ENCODE data around the gene HSPA4L. TPM values are rescaled to one million over a fixed set of nuclear protein-coding genes. Genes with fewer than 3 reads are reported as not detected.

The HSPA4L gene
- total and polyA plus RNA-seq, 2 donors (not counting 1 experiment from before 2014, with no cell fraction given): 3.9 to 10.1 TPM

GRCh38 chr4:127799711-127800110 is 17.6 kb downstream of the HSPA4L start:
- TF ChIP-seq CTCF (conservative IDR thresholded peaks at IDR 0.05 in 1 of 2, IDR thresholded peaks at IDR 0.05 in 1 of 2; ENCODE audit: low read depth in 1 of 2, low read length in 2 of 2) (no peak), EZH2 (IDR thresholded peaks at IDR 0.05; ENCODE audit: low read length, missing control alignments) (no peak)
- H3K9me3 ChIP-seq (ENCODE audit: control insufficient read depth, insufficient read depth, low read depth, low read length): no peaks in the 10 kb centered on the region
- no peaks in the 10 kb centered on the region for H3K36me3 ChIP-seq (ENCODE audit: control insufficient read depth, insufficient read depth, low read length)
- no peaks in the 10 kb centered on the region for H3K27me3 ChIP-seq (ENCODE audit: control insufficient read depth, insufficient read depth, low read length)
- no peak overlapping the region for H3K9ac ChIP-seq (ENCODE audit: insufficient read depth, low read length)
- H3K4me1 ChIP-seq (ENCODE audit: control insufficient read depth, extremely low read depth, insufficient read depth, low read length): no peaks in the 10 kb centered on the region
- H3K27ac ChIP-seq (ENCODE audit: insufficient read depth, low read length): no peak overlapping the region
- no peaks in the 10 kb centered on the region for H4K20me1 ChIP-seq (ENCODE audit: control insufficient read depth, extremely low read depth, insufficient read depth, low read length)
- H3K4me2 ChIP-seq (ENCODE audit: extremely low read depth, insufficient read depth, low read length): no peak overlapping the region
- DNase-seq (ENCODE audit: low read depth in 2 of 2): no peak
- no peak overlapping the region for H2AFZ ChIP-seq (ENCODE audit: low read length)
- H3K4me3 ChIP-seq (replicated peaks in 1 of 4; ENCODE audit: control extremely low read depth in 1 of 4, insufficient read depth in 1 of 4, low read depth in 3 of 4, low read length in 4 of 4): no peak overlapping the region
- H3K79me2 ChIP-seq (ENCODE audit: control insufficient read depth, insufficient read depth, low read length): no peaks in the 10 kb centered on the region

- peak; percentile 10 to 47 for DNase-seq (ENCODE audit: low read depth in 2 of 2)
- Histone ChIP-seq H3K4me1 (ENCODE audit: control insufficient read depth, extremely low read depth, insufficient read depth, low read length) (no peaks in the 10 kb centered on the region), H3K9me3 (ENCODE audit: control insufficient read depth, insufficient read depth, low read depth, low read length) (no peaks in the 10 kb centered on the region), H3K27me3 (ENCODE audit: control insufficient read depth, insufficient read depth, low read length) (no peaks in the 10 kb centered on the region), H3K27ac (ENCODE audit: insufficient read depth, low read length) (no peak overlapping the region), H4K20me1 (ENCODE audit: control insufficient read depth, extremely low read depth, insufficient read depth, low read length) (no peaks in the 10 kb centered on the region), H3K4me2 (ENCODE audit: extremely low read depth, insufficient read depth, low read length) (no peak overlapping the region), H3K79me2 (ENCODE audit: control insufficient read depth, insufficient read depth, low read length) (no peaks in the 10 kb centered on the region), H3K36me3 (ENCODE audit: control insufficient read depth, insufficient read depth, low read length) (no peaks in the 10 kb centered on the region), H2AFZ (ENCODE audit: low read length) (peak overlapping the region; percentile 49), H3K4me3 (replicated peaks in 1 of 4; ENCODE audit: control extremely low read depth in 1 of 4, insufficient read depth in 1 of 4, low read depth in 3 of 4, low read length in 4 of 4) (no peak overlapping the region), H3K9ac (ENCODE audit: insufficient read depth, low read length) (no peak overlapping the region)
- peak; percentile 24 to 32 for TF ChIP-seq CTCF (conservative IDR thresholded peaks at IDR 0.05 in 1 of 2, IDR thresholded peaks at IDR 0.05 in 1 of 2; ENCODE audit: low read depth in 1 of 2, low read length in 2 of 2)
- no peak for TF ChIP-seq EZH2 (IDR thresholded peaks at IDR 0.05; ENCODE audit: low read length, missing control alignments)
Measured at GRCh38 chr4:127809173-127809800, 27.2 kb downstream of the HSPA4L start.

- Histone ChIP-seq H3K79me2 (ENCODE audit: control insufficient read depth, insufficient read depth, low read length) (no peaks in the 10 kb centered on the region), H3K36me3 (ENCODE audit: control insufficient read depth, insufficient read depth, low read length) (no peaks in the 10 kb centered on the region), H3K9me3 (ENCODE audit: control insufficient read depth, insufficient read depth, low read depth, low read length) (no peaks in the 10 kb centered on the region), H4K20me1 (ENCODE audit: control insufficient read depth, extremely low read depth, insufficient read depth, low read length) (no peaks in the 10 kb centered on the region), H3K27ac (ENCODE audit: insufficient read depth, low read length) (no peak overlapping the region), H3K9ac (ENCODE audit: insufficient read depth, low read length) (no peak overlapping the region), H3K27me3 (ENCODE audit: control insufficient read depth, insufficient read depth, low read length) (no peaks in the 10 kb centered on the region), H3K4me3 (replicated peaks in 1 of 4; ENCODE audit: control extremely low read depth in 1 of 4, insufficient read depth in 1 of 4, low read depth in 3 of 4, low read length in 4 of 4) (no peak overlapping the region), H3K4me2 (ENCODE audit: extremely low read depth, insufficient read depth, low read length) (no peak overlapping the region), H2AFZ (ENCODE audit: low read length) (no peak overlapping the region), H3K4me1 (ENCODE audit: control insufficient read depth, extremely low read depth, insufficient read depth, low read length) (no peaks in the 10 kb centered on the region)
- no peak for TF ChIP-seq EZH2 (IDR thresholded peaks at IDR 0.05; ENCODE audit: low read length, missing control alignments)
- DNase-seq (ENCODE audit: low read depth in 2 of 2): no peak
Measured at GRCh38 chr4:127810551-127810950, 28.4 kb downstream of the HSPA4L start.

All from fibroblast of lung (primary cell).